GM10248 (cell line): ENCODE measurements around the gene FHOD3.
A peak's percentile ranks its signal among the peaks of the same experiment; 100 is the strongest.

Experiments
- CTCF ChIA-PET: fragments of 300-600 bp; sonication (Branson Sonifier 250); formaldehyde crosslinking; extraction: SDS; loops from one replicate; lab custom pipeline; 2021; ENCODE audit warnings: antibody characterized with exemption; lab: Yijun Ruan, JAX
- POLR2A ChIA-PET: fragments of 350-650 bp; sonication (Branson Sonifier 250); formaldehyde crosslinking; extraction: SDS; loops from one replicate; lab custom pipeline; 2020; ENCODE audit warnings: antibody characterized with exemption; lab: Yijun Ruan, JAX
- DNase-seq: peaks from one replicate; pipeline ENCODE4 v3.0.0; 2012; ENCODE audit errors: extremely low spot score
- TF ChIP-seq, protein P1 (sequence below): IDR thresholded peaks from 2 replicates; pipeline ENCODE4 v1.5.1; 2012; ENCODE audit warnings: mild to moderate bottlenecking, low read depth; ENCODE audit errors: extremely low read depth, missing control alignments, control extremely low read depth

The FHOD3 gene

DNA sequence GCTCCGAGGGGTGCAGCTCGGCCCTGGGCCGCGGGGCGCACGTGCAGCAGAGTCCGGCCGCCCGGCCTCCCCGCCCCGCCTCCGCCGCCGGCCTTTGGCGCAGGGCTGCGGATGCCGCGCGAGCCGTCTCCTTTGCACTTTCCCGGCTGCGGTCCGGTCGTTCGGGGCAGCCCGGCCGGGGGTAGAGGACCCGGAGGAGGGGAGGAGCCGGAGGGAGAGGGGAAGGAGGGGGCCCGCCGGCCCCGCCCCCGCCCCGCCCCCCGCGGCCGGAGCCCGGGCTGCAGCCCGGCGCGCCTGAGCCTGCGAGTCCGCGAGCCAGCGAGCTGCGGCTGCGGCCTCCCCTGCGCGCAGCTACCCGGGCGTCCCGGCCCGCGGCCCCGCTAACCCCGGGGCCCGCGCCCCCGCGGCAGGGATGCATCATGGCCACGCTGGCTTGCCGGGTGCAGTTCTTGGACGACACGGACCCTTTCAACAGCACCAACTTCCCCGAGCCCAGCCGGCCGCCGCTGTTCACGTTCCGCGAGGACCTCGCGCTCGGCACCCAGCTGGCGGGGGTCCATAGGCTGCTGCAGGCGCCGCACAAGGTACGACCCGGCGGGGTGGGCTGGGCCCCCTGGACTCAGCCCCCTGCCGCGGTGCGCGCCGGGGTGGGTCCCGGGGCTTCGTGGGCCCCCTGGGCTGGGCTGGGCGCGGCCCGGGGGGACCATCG lies at the start of gene FHOD3:
FHOD3 (plus strand) TSS at position 297 of the 709 bp plus-strand sequence; CDS start at position 420, 123 bp downstream.
- POLR2A ChIA-PET, result no interaction called here
- CTCF ChIA-PET, result interaction anchor here (0.9 to 5.8 kb wide), 4 partner anchors 13 to 202 kb away, joined by 3 to 36 read pairs (median 3); no protein-coding TSS in a partner anchor
- peak; percentile 75 for DNase-seq
- TF ChIP-seq, protein P1, sequence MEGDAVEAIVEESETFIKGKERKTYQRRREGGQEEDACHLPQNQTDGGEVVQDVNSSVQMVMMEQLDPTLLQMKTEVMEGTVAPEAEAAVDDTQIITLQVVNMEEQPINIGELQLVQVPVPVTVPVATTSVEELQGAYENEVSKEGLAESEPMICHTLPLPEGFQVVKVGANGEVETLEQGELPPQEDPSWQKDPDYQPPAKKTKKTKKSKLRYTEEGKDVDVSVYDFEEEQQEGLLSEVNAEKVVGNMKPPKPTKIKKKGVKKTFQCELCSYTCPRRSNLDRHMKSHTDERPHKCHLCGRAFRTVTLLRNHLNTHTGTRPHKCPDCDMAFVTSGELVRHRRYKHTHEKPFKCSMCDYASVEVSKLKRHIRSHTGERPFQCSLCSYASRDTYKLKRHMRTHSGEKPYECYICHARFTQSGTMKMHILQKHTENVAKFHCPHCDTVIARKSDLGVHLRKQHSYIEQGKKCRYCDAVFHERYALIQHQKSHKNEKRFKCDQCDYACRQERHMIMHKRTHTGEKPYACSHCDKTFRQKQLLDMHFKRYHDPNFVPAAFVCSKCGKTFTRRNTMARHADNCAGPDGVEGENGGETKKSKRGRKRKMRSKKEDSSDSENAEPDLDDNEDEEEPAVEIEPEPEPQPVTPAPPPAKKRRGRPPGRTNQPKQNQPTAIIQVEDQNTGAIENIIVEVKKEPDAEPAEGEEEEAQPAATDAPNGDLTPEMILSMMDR, result no peak

DNA sequence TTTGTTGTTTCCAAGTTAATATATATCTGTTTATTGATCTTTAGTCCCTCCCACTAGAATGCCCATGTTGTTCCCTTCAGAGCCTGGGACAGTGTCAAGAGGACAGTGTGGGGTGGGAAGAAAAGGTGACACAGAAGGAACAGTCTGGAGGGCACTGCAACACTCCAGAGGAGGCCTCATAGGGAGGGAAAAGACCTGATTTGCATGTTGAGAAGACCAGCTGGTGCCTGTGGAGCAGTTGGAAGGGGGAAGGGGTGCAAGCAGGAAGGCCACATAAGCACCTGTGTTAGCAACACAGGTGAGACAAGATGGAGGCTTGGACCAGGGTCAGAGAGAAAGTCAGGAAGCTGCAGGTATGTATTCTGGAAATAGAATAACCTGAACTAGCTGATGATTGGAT lies 48.1 kb upstream of the FHOD3 start:
- TF ChIP-seq, protein P1, result no peak
- ChIA-PET POLR2A (no interaction called here), CTCF (no interaction called here)
- no peak for DNase-seq

DNA sequence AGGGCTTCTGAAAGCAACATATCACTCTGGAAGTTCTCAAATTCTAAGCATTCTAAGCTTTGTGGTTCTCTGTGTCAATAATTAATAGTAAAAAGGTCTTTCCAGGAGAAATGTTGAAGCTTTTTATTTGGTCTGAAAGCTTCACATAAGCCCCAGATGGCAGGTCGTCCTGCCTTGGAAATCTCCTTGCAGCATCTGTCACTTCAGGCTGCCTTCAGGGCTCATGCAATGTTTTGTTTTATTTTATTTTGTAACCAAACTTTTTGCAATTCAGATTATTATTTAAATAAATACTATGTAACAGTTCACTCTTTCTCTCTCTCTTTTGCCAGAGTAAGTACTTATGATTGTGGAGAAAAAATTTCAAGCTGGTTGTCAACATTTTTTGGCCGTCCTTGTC lies 46.7 kb upstream of the FHOD3 start:
- TF ChIP-seq, protein P1, result no peak
- CTCF ChIA-PET, result no interaction called here
- no peak for DNase-seq
- POLR2A ChIA-PET, result no interaction called here

GRCh38 chr18:36255072-36255698 lies 42.3 kb upstream of the FHOD3 start:
- DNase-seq, result no peak
- ChIA-PET CTCF (no interaction called here), POLR2A (no interaction called here)
- TF ChIP-seq, protein P1, result no peak

GRCh38 chr18:36256094-36256493 lies 41.4 kb upstream of the FHOD3 start:
- ChIA-PET POLR2A (no interaction called here), CTCF (no interaction called here)
- no peak for DNase-seq
- TF ChIP-seq, protein P1, result no peak

- no peak for DNase-seq
- POLR2A ChIA-PET, result no interaction called here
- CTCF ChIA-PET, result interaction anchor here (1.2 to 3.6 kb wide), 2 partner anchors 17 to 18 kb away, joined by 3 to 14 read pairs; no protein-coding TSS in a partner anchor
- TF ChIP-seq, protein P1, result no peak
Measured at GRCh38 chr18:36262971-36263370, 34.5 kb upstream of the FHOD3 start.
